Naive thymus-derived CD4-positive, alpha-beta T cell (primary cell): ENCODE results near the gene HID1. TPM values are rescaled to one million over a fixed set of nuclear protein-coding genes. Genes with fewer than 3 reads are reported as not detected.

Source experiments
- ATAC-seq: fragments of 150-1000 bp; cut with Tn5 transposase; 2 replicates; pipeline ENCODE4 v1.10.0; 2021; ENCODE audit warnings: mild to moderate bottlenecking, moderate library complexity
- CTCF ChIA-PET: fragments of 350-600 bp; sonication (Branson Sonifier 250); formaldehyde crosslinking; loops from one replicate; lab custom pipeline; 2021; ENCODE audit warnings: antibody characterized with exemption; lab: Charles Lee
- POLR2A ChIA-PET: fragments of 350-600 bp; sonication (Branson Sonifier 250); formaldehyde crosslinking; loops from one replicate; lab custom pipeline; 2021; ENCODE audit warnings: antibody characterized with exemption, inconsistent platforms; lab: Charles Lee
- DNase-seq, 9 donors: peaks; one replicate each; pipeline versions ENCODE4 v3.0.0 to v3.0.0-alpha.2; 2020 to 2022; ENCODE audit warnings: mixed read lengths in 1 of 9
- H3K27ac ChIP-seq: one replicate; pipeline ENCODE4 v1.7.0; 2013; ENCODE audit warnings: mild to moderate bottlenecking, low read depth, low read length, moderate library complexity
- H3K27me3 ChIP-seq, 2 donors: one replicate each; pipeline ENCODE4 v1.7.0; 2013; ENCODE audit warnings: low read length in 2 of 2, mild to moderate bottlenecking in 2 of 2, moderate library complexity in 2 of 2; ENCODE audit not compliant: control insufficient read depth in 2 of 2, insufficient read depth in 2 of 2
- H3K36me3 ChIP-seq, 3 experiments: 1 replicate in 2 of 3; 2 replicates in 1 of 3; pipeline ENCODE4 v1.7.0; 2013; ENCODE audit warnings: low read length in 3 of 3, mild to moderate bottlenecking in 3 of 3, moderate library complexity in 1 of 3; ENCODE audit not compliant: insufficient read depth in 3 of 3, control insufficient read depth in 2 of 3
- H3K4me1 ChIP-seq, 2 donors: one replicate each; pipeline ENCODE4 v1.7.0; 2013; ENCODE audit warnings: low read length in 2 of 2, mild to moderate bottlenecking in 2 of 2, moderate library complexity in 1 of 2; ENCODE audit not compliant: control insufficient read depth in 2 of 2, insufficient read depth in 2 of 2
- H3K4me3 ChIP-seq: 2 replicates; pipeline ENCODE4 v1.7.0; 2013; ENCODE audit warnings: mild to moderate bottlenecking, low read length
- H3K9me3 ChIP-seq, 3 experiments: 1 replicate in 2 of 3; 2 replicates in 1 of 3; pipeline ENCODE4 v1.7.0; 2013; ENCODE audit warnings: low read length in 3 of 3; ENCODE audit not compliant: control insufficient read depth in 2 of 3
- H3K27ac Mint-ChIP-seq, 9 donors: one replicate each; pipeline ENCODE4 v1.8.0; 2020 to 2022; ENCODE audit warnings: mixed read lengths in 9 of 9, mild to moderate bottlenecking in 8 of 9, moderate library complexity in 5 of 9, inconsistent platforms in 2 of 9
- H3K27me3 Mint-ChIP-seq, 5 donors: one replicate each; pipeline ENCODE4 v1.8.0; 2021 to 2022; ENCODE audit warnings: mixed read lengths in 5 of 5, mild to moderate bottlenecking in 1 of 5
- H3K36me3 Mint-ChIP-seq, 5 donors: one replicate each; pipeline ENCODE4 v1.8.0; 2020 to 2022; ENCODE audit warnings: mixed read lengths in 5 of 5, mild to moderate bottlenecking in 3 of 5, inconsistent platforms in 1 of 5
- H3K4me1 Mint-ChIP-seq, 7 donors: one replicate each; pipeline ENCODE4 v1.8.0; 2020 to 2022; ENCODE audit warnings: mixed read lengths in 7 of 7, mild to moderate bottlenecking in 3 of 7, inconsistent platforms in 1 of 7
- H3K4me3 Mint-ChIP-seq, 10 donors: one replicate each; pipeline ENCODE4 v1.8.0; 2020 to 2022; ENCODE audit warnings: mild to moderate bottlenecking in 10 of 10, mixed read lengths in 10 of 10, moderate library complexity in 6 of 10, inconsistent platforms in 2 of 10
- H3K9me3 Mint-ChIP-seq, 11 donors: one replicate each; pipeline ENCODE4 v1.8.0; 2020 to 2022; ENCODE audit warnings: mixed read lengths in 11 of 11, mild to moderate bottlenecking in 4 of 11, inconsistent platforms in 1 of 11, moderate library complexity in 1 of 11
- intact Hi-C, 2 donors: fragments of 100-400 bp; cut with micrococcal nuclease; formaldehyde crosslinking; loops; one replicate each; pipeline ENCODE4 v1.15.1; 2023
- polyA plus RNA-seq, 2 donors: library from polyadenylated mRNA; unstranded; fragments of 300-500 nt; fragmentation: Illumina TruSeq; gene quantifications; one replicate each; pipeline ENCODE4 v1.2.3, GENCODE V29; 2021
- total RNA-seq, 6 experiments: library from RNA in 5 of 6; stranded (reverse) in 5 of 6; gene quantifications; 1 replicate in 5 of 6; 2 replicates in 1 of 6; pipeline ENCODE4 v1.2.3 and lab custom pipeline; 2021 to 2026

The HID1 gene
- total and polyA plus RNA-seq, 7 experiments from 2014 or later, result 0.60 to 25.2 (median 11.7) TPM

GRCh38 chr17:74977802-74978201 lies 5.2 kb upstream of the HID1 start:
- ChIA-PET POLR2A (interaction anchor here (1.1 kb wide), 1 partner anchor 48 kb away, joined by 3 read pairs; no protein-coding TSS in a partner anchor), CTCF (interaction anchor here (2.4 kb wide), 1 partner anchor 17 kb away, joined by 12 read pairs; no protein-coding TSS in a partner anchor)
- Mint-ChIP-seq H3K4me1 (peaks cover 5 to 23% (median 20%) of the 10 kb centered on the region in 7 donors), H3K27me3 (peaks cover 0 to 61% (median 6%) of the 10 kb centered on the region in 5 donors), H3K9me3 (no peaks in the 10 kb centered on the region), H3K4me3 (no peak overlapping the region), H3K36me3 (no peaks in the 10 kb centered on the region), H3K27ac (peak overlapping the region in 1 of 9 donors; percentile 15)
- intact Hi-C loops, result no loop called here
- Histone ChIP-seq H3K27me3 (no peaks in the 10 kb centered on the region), H3K4me1 (peaks cover 18 to 19% of the 10 kb centered on the region in 2 donors), H3K36me3 (no peaks in the 10 kb centered on the region), H3K9me3 (no peaks in the 10 kb centered on the region), H3K27ac (no peak overlapping the region), H3K4me3 (no peak overlapping the region)
- ATAC-seq, result no peak
- no peak for DNase-seq

DNA sequence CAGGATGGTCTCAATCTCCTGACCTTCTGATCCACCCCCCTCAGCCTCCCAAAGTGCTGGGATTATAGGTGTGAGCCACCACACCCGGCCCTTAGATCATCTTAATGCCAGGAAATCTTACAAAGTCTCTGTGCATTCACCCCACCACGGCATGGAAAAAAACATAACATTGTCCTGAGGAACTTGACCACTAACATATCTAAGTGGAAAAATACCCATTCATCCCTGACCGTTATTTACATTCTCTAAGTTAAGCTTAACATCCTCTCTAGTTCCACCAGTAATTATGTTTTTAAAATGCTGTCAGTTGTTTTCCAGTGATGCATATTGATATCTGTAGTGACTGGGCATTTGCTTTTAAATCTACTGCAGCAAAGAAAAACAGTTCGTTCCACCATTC lies 3.4 kb upstream of the HID1 start:
- H3K27ac Mint-ChIP-seq, result no peak overlapping the region
- H3K4me1 Mint-ChIP-seq, result peaks cover 5 to 18% (median 12%) of the 10 kb centered on the region in 7 donors
- Histone ChIP-seq H3K27me3 (no peaks in the 10 kb centered on the region), H3K4me3 (no peak overlapping the region), H3K27ac (no peak overlapping the region), H3K9me3 (no peaks in the 10 kb centered on the region), H3K36me3 (no peaks in the 10 kb centered on the region), H3K4me1 (peaks cover 8 to 9% of the 10 kb centered on the region in 2 donors)
- H3K36me3 Mint-ChIP-seq, result no peaks in the 10 kb centered on the region
- CTCF ChIA-PET, result interaction anchor here (0.6 kb wide), 1 partner anchor 196 kb away, joined by 3 read pairs; no protein-coding TSS in a partner anchor
- intact Hi-C loops, result no loop called here
- no peak overlapping the region for H3K4me3 Mint-ChIP-seq
- ATAC-seq (no peak), DNase-seq (no peak)
- no peaks in the 10 kb centered on the region for H3K9me3 Mint-ChIP-seq
- POLR2A ChIA-PET, result no interaction called here
- peaks cover 0 to 60% (median 7%) of the 10 kb centered on the region in 5 donors for H3K27me3 Mint-ChIP-seq

GRCh38 chr17:74972973-74973328 lies 392 bp upstream of the HID1 start:
- Mint-ChIP-seq H3K27ac (peak overlapping the region in 8 of 9 donors; percentile 56 to 86 (median 80)), H3K9me3 (no peaks in the 10 kb centered on the region), H3K36me3 (no peaks in the 10 kb centered on the region), H3K27me3 (peaks cover 0 to 58% (median 7%) of the 10 kb centered on the region in 5 donors), H3K4me1 (peaks cover 5 to 18% (median 7%) of the 10 kb centered on the region in 7 donors), H3K4me3 (peak overlapping the region; percentile 80 to 98 (median 87))
- Histone ChIP-seq H3K27ac (peak overlapping the region; percentile 51), H3K9me3 (no peaks in the 10 kb centered on the region), H3K4me1 (peaks cover 4 to 9% of the 10 kb centered on the region in 2 donors), H3K36me3 (no peaks in the 10 kb centered on the region), H3K27me3 (no peaks in the 10 kb centered on the region), H3K4me3 (peak overlapping the region; percentile 58)
- no peak for DNase-seq
- ATAC-seq, result no peak
- ChIA-PET CTCF (interaction anchor here (0.6 to 2.8 kb wide), 3 partner anchors 40 to 292 kb away, joined by 4 to 13 read pairs (median 7); partner anchors contain the start of gene MRPL58), POLR2A (interaction anchor here (0.6 to 2.0 kb wide), 10 partner anchors 10 to 139 kb away, joined by 3 to 15 read pairs (median 4); partner anchors contain the start of genes CDR2L and SLC16A5)
- intact Hi-C loops, result loop anchor here (1.0 to 5.0 kb wide), 6 partner anchors 9 to 434 kb away; partner anchors contain the start of genes CDR2L (in 2 of the 2) and GRB2 (in 1 of the 2)

DNA sequence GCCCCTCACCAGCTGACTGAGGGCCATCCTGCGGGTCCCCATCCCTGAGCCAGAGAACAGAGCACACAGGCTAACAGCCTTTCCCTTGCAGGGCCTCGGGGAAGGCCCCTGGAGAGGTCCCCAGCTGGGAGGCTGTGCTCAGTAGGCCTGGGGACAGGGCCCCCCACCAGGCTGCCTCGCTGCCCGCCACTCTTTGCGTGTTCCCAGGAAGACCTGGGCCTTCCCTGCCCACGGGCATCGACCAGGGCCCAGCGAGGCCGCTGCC lies 785 bp downstream of the HID1 start:
- Histone ChIP-seq H3K4me3 (no peak overlapping the region), H3K4me1 (peaks cover 4 to 9% of the 10 kb centered on the region in 2 donors), H3K36me3 (no peaks in the 10 kb centered on the region), H3K27me3 (no peaks in the 10 kb centered on the region), H3K9me3 (no peaks in the 10 kb centered on the region), H3K27ac (peak overlapping the region; percentile 51)
- Mint-ChIP-seq H3K36me3 (no peaks in the 10 kb centered on the region), H3K27me3 (peaks cover 0 to 54% (median 7%) of the 10 kb centered on the region in 5 donors), H3K9me3 (no peaks in the 10 kb centered on the region), H3K4me1 (peaks cover 5 to 18% (median 7%) of the 10 kb centered on the region in 7 donors), H3K4me3 (peak overlapping the region; percentile 45 to 98 (median 76)), H3K27ac (peak overlapping the region in 2 of 9 donors; percentile 14 to 36)
- ChIA-PET CTCF (interaction anchor here (0.7 to 2.8 kb wide), 2 partner anchors 41 to 266 kb away, joined by 3 to 13 read pairs; partner anchors contain the start of gene MRPL58), POLR2A (interaction anchor here (0.6 to 2.0 kb wide), 9 partner anchors 10 to 99 kb away, joined by 3 to 15 read pairs (median 4); partner anchors contain the start of genes CDR2L and MRPL58)
- DNase-seq (no peak), ATAC-seq (no peak)
- intact Hi-C loops, result loop anchor here (1.0 to 5.0 kb wide), 6 partner anchors 11 to 436 kb away; partner anchors contain the start of genes CDR2L (in 2 of the 2) and GRB2 (in 1 of the 2)

GRCh38 chr17:74971069-74971841 lies 1.3 kb downstream of the HID1 start:
- ChIA-PET POLR2A (interaction anchor here (0.9 to 2.0 kb wide), 6 partner anchors 12 to 77 kb away, joined by 3 to 9 read pairs (median 4); partner anchors contain the start of genes CDR2L and MRPL58), CTCF (interaction anchor here (1.2 to 2.8 kb wide), 3 partner anchors 9 to 42 kb away, joined by 4 to 13 read pairs (median 5); partner anchors contain the start of genes CDR2L and MRPL58)
- Histone ChIP-seq H3K4me1 (peaks cover 4 to 9% of the 10 kb centered on the region in 2 donors), H3K27me3 (no peaks in the 10 kb centered on the region), H3K4me3 (no peak overlapping the region), H3K36me3 (no peaks in the 10 kb centered on the region), H3K27ac (no peak overlapping the region), H3K9me3 (no peaks in the 10 kb centered on the region)
- Mint-ChIP-seq H3K4me3 (peak overlapping the region; percentile 45 to 98 (median 76)), H3K9me3 (no peaks in the 10 kb centered on the region), H3K27ac (peak overlapping the region in 3 of 9 donors; percentile 36 to 49 (median 48)), H3K36me3 (no peaks in the 10 kb centered on the region), H3K4me1 (peaks cover 5 to 18% (median 7%) of the 10 kb centered on the region in 7 donors), H3K27me3 (peaks cover 0 to 52% (median 7%) of the 10 kb centered on the region in 5 donors)
- intact Hi-C loops, result loop anchor here in 1 of 2 donors (5.0 kb wide), 1 partner anchor 436 kb away; the partner anchor contains the start of gene GRB2
- DNase-seq, result no peak
- no peak for ATAC-seq

DNA sequence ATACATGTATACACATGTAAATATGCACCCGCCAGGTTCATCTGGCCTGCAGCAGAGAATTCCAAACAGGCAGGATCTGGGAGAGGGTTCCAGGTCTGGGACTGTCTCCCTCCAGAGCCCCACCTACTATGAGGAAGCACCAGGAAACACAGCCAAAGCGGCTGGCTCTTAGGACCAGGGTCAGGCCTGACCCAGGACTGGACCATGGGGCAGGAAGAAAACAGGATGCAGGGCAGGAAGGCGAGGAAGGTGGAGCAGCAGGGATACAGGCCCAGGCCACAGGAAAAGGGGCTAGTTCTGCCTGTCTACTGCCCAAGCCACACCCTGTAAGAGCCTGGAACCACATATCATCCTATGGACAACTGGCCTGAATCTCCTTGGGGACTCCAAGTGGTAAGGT lies 2.2 kb downstream of the HID1 start:
- peaks cover 0 to 47% (median 7%) of the 10 kb centered on the region in 5 donors for H3K27me3 Mint-ChIP-seq
- H3K27ac Mint-ChIP-seq, result peak overlapping the region in 3 of 9 donors; percentile 48 to 62 (median 61)

More for the DNA sequence above, 2.2 kb downstream of the HID1 start:
- intact Hi-C loops, result loop anchor here in 1 of 2 donors (5.0 kb wide), 1 partner anchor 437 kb away; the partner anchor contains the start of gene GRB2
- H3K4me3 ChIP-seq, result no peak overlapping the region
- Mint-ChIP-seq H3K4me3 (peak overlapping the region in 7 of 10 donors; percentile 45 to 98 (median 78)), H3K4me1 (peaks cover 5 to 18% (median 7%) of the 10 kb centered on the region in 7 donors), H3K9me3 (no peaks in the 10 kb centered on the region), H3K36me3 (no peaks in the 10 kb centered on the region)
- POLR2A ChIA-PET, result interaction anchor here (1.2 kb wide), 1 partner anchor 21 kb away, joined by 3 read pairs; no protein-coding TSS in a partner anchor
- H3K9me3 ChIP-seq, result no peaks in the 10 kb centered on the region
- no peaks in the 10 kb centered on the region for H3K27me3 ChIP-seq
- CTCF ChIA-PET, result interaction anchor here (1.2 to 1.3 kb wide), 3 partner anchors 8 to 17 kb away, joined by 3 to 5 read pairs (median 4); partner anchors contain the start of gene CDR2L
- DNase-seq (no peak), ATAC-seq (no peak)
- H3K4me1 ChIP-seq, result peaks cover 4 to 9% of the 10 kb centered on the region in 2 donors
- H3K36me3 ChIP-seq, result no peaks in the 10 kb centered on the region
- H3K27ac ChIP-seq, result no peak overlapping the region
